OCI-LY1 (cell line): ENCODE results near the gene GABARAPL2.
A peak's percentile ranks its signal among the peaks of the same experiment; 100 is the strongest.

Source experiments
- H2AFZ ChIP-seq: fragments of 200-600 bp; sonication (generic), shearing (Covaris generic); 2 replicates; pipeline ENCODE4 v1.6.0; 2014; ENCODE audit warnings: antibody characterized with exemption, mild to moderate bottlenecking, low read length
- H3F3A ChIP-seq: fragments of 200-600 bp; sonication (generic), shearing (Covaris generic); 2 replicates; pipeline ENCODE4 v1.6.0; 2014; ENCODE audit warnings: mild to moderate bottlenecking, antibody characterized with exemption, low read length, moderate library complexity; ENCODE audit not compliant: insufficient read depth
- H3K27ac ChIP-seq: fragments of 200-600 bp; sonication (generic); 2 replicates; pipeline ENCODE4 v1.5.1; 2014; ENCODE audit warnings: low read length, mixed run types, mild to moderate bottlenecking, low read depth; ENCODE audit not compliant: poor library complexity, severe bottlenecking
- H3K27me3 ChIP-seq: fragments of 200-600 bp; sonication (generic); 2 replicates; pipeline ENCODE4 v1.6.0; 2014; ENCODE audit warnings: antibody characterized with exemption, mild to moderate bottlenecking, low read length, moderate library complexity; ENCODE audit not compliant: insufficient read depth
- H3K36me3 ChIP-seq: fragments of 200-600 bp; sonication (generic); 2 replicates; pipeline ENCODE4 v1.6.1; 2014; ENCODE audit warnings: mild to moderate bottlenecking, antibody characterized with exemption, low read length, moderate library complexity, mixed read lengths; ENCODE audit not compliant: insufficient read depth
- H3K4me1 ChIP-seq: fragments of 200-600 bp; sonication (generic); 2 replicates; pipeline ENCODE4 v1.5.1; 2014; ENCODE audit warnings: mild to moderate bottlenecking, low read length, moderate library complexity; ENCODE audit not compliant: insufficient read depth, severe bottlenecking
- H3K4me2 ChIP-seq: fragments of 200-600 bp; sonication (generic), shearing (Covaris generic); 2 replicates; pipeline ENCODE4 v1.6.1; 2014; ENCODE audit warnings: low read length
- H3K4me3 ChIP-seq: fragments of 200-600 bp; sonication (generic); 2 replicates; pipeline ENCODE4 v1.5.1; 2014; ENCODE audit warnings: low read length, low read depth, mild to moderate bottlenecking, mixed read lengths; ENCODE audit not compliant: poor library complexity, severe bottlenecking
- H3K79me2 ChIP-seq: fragments of 200-600 bp; shearing (Covaris generic); 2 replicates; pipeline ENCODE4 v1.6.1; 2016; ENCODE audit warnings: mixed run types, low read length, mixed read lengths; ENCODE audit not compliant: insufficient read depth
- H3K9ac ChIP-seq: fragments of 200-600 bp; sonication (generic), shearing (Covaris generic); 2 replicates; pipeline ENCODE4 v1.6.1; 2014; ENCODE audit warnings: mild to moderate bottlenecking, low read length, mixed read lengths
- H3K9me2 ChIP-seq: fragments of 200-600 bp; sonication (generic), shearing (Covaris generic); 2 replicates; pipeline ENCODE4 v1.6.1; 2014; ENCODE audit warnings: low read depth, mild to moderate bottlenecking, low read length, mixed read lengths
- H3K9me3 ChIP-seq: fragments of 200-600 bp; shearing (Covaris generic); 2 replicates; pipeline ENCODE4 v1.6.1; 2014; ENCODE audit warnings: low read length, mixed read lengths
- H4K20me1 ChIP-seq: fragments of 200-600 bp; sonication (generic), shearing (Covaris generic); 2 replicates; pipeline ENCODE4 v1.6.0; 2016; ENCODE audit warnings: mild to moderate bottlenecking, low read length; ENCODE audit not compliant: insufficient read depth
- EZH2 ChIP-seq: fragments of 200-600 bp; sonication (generic), shearing (Covaris generic); IDR thresholded peaks from 2 replicates; pipeline ENCODE4 v1.8.0; 2017; ENCODE audit warnings: borderline replicate concordance, mixed run types, mild to moderate bottlenecking, antibody characterized with exemption, low read length, moderate library complexity, mixed read lengths
- TF ChIP-seq, protein P1 (sequence below): fragments of 200-600 bp; sonication (generic), shearing (Covaris generic); IDR thresholded peaks from 2 replicates; pipeline ENCODE4 v1.5.1; 2017; ENCODE audit warnings: mild to moderate bottlenecking, antibody characterized with exemption, low read length, moderate library complexity, mixed read lengths

Gene GABARAPL2

DNA sequence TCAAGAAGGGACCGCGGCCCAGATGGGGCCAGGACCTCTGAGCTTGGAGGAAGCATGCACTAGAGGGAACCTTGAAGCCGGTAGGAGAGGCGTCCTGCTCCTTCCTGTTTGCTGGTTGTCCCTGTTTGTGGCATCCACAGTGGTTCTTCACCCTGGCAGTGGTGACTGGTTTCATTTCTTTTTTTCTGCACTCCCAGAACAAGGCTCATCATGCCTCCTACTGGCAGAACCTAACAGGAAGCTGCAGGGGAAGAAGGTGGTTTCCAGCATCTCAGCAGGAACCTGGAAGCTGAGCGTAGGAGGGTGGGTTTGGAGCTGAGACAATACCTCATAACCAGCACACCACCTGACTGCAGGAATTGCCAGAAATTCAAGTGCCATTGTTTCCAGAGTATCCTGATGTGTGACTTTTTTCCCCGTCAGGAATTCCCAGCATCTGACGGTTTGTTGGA is 15.9 kb upstream of the GABARAPL2 start:
- Histone ChIP-seq H3K4me3 (no peak overlapping the region), H3K4me2 (peak overlapping the region; percentile 15; the same call in 1 of the 2 replicates), H3F3A (no peaks in the 10 kb centered on the region)

DNA sequence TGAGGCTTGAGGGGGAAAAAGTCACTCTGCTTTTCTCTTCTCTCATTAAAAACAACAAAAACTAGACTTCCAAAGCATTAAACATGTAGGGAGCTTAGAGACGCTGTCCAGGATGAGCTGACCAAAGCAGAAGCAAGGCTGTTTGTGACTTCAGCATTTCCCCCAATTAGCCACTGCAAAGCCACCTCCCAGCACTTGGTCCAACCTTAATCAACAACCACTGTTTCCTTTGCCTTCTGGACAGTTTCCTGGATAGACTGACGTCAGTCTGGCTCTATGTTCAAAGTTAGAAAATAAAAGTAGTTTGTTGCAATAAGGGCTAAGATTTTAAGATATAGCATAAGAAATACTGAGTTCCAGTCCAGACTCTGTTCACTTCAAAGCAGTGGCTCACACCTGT is 13.2 kb upstream of the GABARAPL2 start:
- TF ChIP-seq, protein P1, sequence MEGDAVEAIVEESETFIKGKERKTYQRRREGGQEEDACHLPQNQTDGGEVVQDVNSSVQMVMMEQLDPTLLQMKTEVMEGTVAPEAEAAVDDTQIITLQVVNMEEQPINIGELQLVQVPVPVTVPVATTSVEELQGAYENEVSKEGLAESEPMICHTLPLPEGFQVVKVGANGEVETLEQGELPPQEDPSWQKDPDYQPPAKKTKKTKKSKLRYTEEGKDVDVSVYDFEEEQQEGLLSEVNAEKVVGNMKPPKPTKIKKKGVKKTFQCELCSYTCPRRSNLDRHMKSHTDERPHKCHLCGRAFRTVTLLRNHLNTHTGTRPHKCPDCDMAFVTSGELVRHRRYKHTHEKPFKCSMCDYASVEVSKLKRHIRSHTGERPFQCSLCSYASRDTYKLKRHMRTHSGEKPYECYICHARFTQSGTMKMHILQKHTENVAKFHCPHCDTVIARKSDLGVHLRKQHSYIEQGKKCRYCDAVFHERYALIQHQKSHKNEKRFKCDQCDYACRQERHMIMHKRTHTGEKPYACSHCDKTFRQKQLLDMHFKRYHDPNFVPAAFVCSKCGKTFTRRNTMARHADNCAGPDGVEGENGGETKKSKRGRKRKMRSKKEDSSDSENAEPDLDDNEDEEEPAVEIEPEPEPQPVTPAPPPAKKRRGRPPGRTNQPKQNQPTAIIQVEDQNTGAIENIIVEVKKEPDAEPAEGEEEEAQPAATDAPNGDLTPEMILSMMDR, result no peak
- TF ChIP-seq EZH2, result no peak
- Histone ChIP-seq H3K4me2 (no peak overlapping the region), H3K4me3 (no peak overlapping the region), H3K36me3 (no peaks in the 10 kb centered on the region), H3K9ac (no peak overlapping the region), H3K4me1 (peaks cover 20% of the 10 kb centered on the region), H3K79me2 (no peaks in the 10 kb centered on the region), H3F3A (no peaks in the 10 kb centered on the region), H4K20me1 (no peaks in the 10 kb centered on the region), H3K9me2 (no peaks in the 10 kb centered on the region), H2AFZ (no peak overlapping the region), H3K9me3 (no peaks in the 10 kb centered on the region), H3K27me3 (no peaks in the 10 kb centered on the region), H3K27ac (no peak overlapping the region)

More for the DNA sequence above, 15.9 kb upstream of the GABARAPL2 start:
- H3K9ac ChIP-seq, result no peak overlapping the region
- no peak overlapping the region for H3K27ac ChIP-seq
- no peaks in the 10 kb centered on the region for H3K9me2 ChIP-seq
- no peaks in the 10 kb centered on the region for H3K79me2 ChIP-seq
- no peaks in the 10 kb centered on the region for H3K9me3 ChIP-seq
- H4K20me1 ChIP-seq, result no peaks in the 10 kb centered on the region
- H3K27me3 ChIP-seq, result no peaks in the 10 kb centered on the region
- peaks cover 6% of the 10 kb centered on the region for H3K4me1 ChIP-seq
- no peak overlapping the region for H2AFZ ChIP-seq
- TF ChIP-seq, protein P1, result peak; percentile 58; the same call in 1 of the 2 replicates
- TF ChIP-seq EZH2, result no peak
- no peaks in the 10 kb centered on the region for H3K36me3 ChIP-seq

DNA sequence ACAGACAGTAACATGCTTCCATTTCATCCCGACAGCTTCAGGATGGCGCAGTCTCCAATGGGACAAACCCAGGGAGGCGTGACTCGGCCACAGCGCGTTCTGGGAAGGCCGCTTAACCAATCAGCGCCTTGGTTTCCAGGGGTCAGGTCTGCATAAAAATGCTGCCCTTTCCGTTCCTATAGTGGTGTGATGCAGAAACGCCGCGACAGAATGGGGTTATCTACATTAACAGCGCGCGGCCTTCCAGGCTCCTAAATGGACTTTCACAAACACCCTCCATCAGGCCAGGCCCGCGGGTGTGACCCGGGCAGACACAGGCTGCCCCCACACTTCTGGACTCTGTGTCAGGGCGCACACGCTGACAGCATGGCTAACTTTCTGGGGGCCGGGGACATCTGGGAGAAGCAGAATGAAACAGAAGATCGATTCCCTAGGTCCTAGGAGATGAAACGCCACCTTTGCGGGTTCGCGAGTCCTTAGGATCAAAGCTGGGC is 10.9 kb upstream of the GABARAPL2 start:
- H3K9me3 ChIP-seq, result no peaks in the 10 kb centered on the region
- H2AFZ ChIP-seq, result no peak overlapping the region
- H4K20me1 ChIP-seq, result no peaks in the 10 kb centered on the region
- H3K27me3 ChIP-seq, result no peaks in the 10 kb centered on the region
- TF ChIP-seq EZH2, result no peak
- TF ChIP-seq, protein P1, result no peak
- no peaks in the 10 kb centered on the region for H3K9me2 ChIP-seq
- H3K4me1 ChIP-seq, result peaks cover 27% of the 10 kb centered on the region
- no peaks in the 10 kb centered on the region for H3F3A ChIP-seq
- H3K4me2 ChIP-seq, result peak overlapping the region; percentile 74
- no peak overlapping the region for H3K27ac ChIP-seq
- H3K9ac ChIP-seq, result peak overlapping the region; percentile 37; the same call in 1 of the 2 replicates
- peak overlapping the region; percentile 61 for H3K4me3 ChIP-seq
- no peaks in the 10 kb centered on the region for H3K79me2 ChIP-seq
- H3K36me3 ChIP-seq, result no peaks in the 10 kb centered on the region
